GM10248 (cell line): ENCODE measurements around the gene LYSMD3.

ENCODE experiments used
- CTCF ChIA-PET: fragments of 300-600 bp; sonication (Branson Sonifier 250); formaldehyde crosslinking; extraction: SDS; loops from one replicate; lab custom pipeline; 2021; ENCODE audit warnings: antibody characterized with exemption; lab: Yijun Ruan, JAX
- POLR2A ChIA-PET: fragments of 350-650 bp; sonication (Branson Sonifier 250); formaldehyde crosslinking; extraction: SDS; loops from one replicate; lab custom pipeline; 2020; ENCODE audit warnings: antibody characterized with exemption; lab: Yijun Ruan, JAX
- DNase-seq: peaks from one replicate; pipeline ENCODE4 v3.0.0; 2012; ENCODE audit errors: extremely low spot score
- TF ChIP-seq, protein P1 (sequence below): IDR thresholded peaks from 2 replicates; pipeline ENCODE4 v1.5.1; 2012; ENCODE audit warnings: mild to moderate bottlenecking, low read depth; ENCODE audit errors: extremely low read depth, missing control alignments, control extremely low read depth

Gene LYSMD3

DNA sequence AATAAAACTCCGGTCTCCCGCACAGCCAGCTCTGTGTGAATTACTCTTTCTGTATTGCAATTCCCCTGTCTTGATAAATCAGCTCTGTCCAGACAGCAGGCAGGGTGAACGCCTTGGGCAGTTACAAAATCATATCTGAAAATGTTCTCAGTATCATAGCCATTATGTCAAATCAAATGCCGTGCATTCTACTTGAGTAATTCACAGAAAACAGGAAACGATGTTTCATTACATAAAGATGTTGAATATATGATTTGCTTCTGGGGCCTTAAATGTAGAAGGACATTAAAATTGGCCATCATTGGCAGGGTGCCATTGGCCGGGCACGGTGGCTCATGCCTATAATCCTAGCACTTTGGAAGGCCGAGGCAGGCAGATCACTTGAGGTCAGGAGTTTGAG is 46.2 kb downstream of the LYSMD3 start:
- DNase-seq = no peak
- TF ChIP-seq, protein P1, sequence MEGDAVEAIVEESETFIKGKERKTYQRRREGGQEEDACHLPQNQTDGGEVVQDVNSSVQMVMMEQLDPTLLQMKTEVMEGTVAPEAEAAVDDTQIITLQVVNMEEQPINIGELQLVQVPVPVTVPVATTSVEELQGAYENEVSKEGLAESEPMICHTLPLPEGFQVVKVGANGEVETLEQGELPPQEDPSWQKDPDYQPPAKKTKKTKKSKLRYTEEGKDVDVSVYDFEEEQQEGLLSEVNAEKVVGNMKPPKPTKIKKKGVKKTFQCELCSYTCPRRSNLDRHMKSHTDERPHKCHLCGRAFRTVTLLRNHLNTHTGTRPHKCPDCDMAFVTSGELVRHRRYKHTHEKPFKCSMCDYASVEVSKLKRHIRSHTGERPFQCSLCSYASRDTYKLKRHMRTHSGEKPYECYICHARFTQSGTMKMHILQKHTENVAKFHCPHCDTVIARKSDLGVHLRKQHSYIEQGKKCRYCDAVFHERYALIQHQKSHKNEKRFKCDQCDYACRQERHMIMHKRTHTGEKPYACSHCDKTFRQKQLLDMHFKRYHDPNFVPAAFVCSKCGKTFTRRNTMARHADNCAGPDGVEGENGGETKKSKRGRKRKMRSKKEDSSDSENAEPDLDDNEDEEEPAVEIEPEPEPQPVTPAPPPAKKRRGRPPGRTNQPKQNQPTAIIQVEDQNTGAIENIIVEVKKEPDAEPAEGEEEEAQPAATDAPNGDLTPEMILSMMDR = no peak
- POLR2A ChIA-PET = no interaction called here
- CTCF ChIA-PET = no interaction called here

DNA sequence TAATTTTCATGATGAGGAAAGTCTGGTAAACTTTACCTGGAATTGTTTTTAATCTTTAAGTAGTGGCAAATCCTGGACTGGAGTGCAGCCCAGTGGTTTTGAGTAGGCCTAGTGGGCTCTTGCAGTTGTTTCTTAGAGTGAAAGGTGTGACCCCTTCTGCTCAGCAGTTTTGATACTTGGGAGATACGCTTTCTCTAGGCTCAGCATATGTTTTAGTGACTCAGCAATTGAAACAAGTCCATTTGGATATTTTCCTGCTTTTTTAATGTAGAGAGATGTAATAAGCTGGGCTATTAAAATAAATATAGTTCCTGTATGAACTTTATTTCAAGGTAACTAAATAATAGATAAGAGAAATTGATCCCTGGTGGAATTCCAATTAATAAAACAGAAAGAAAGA is 48.7 kb downstream of the LYSMD3 start:
- TF ChIP-seq, protein P1 = no peak
- ChIA-PET CTCF (interaction anchor here (1.0 to 1.5 kb wide), 2 partner anchors 13 to 27 kb away, joined by 3 read pairs; no protein-coding TSS in a partner anchor), POLR2A (no interaction called here)
- no peak for DNase-seq

DNA sequence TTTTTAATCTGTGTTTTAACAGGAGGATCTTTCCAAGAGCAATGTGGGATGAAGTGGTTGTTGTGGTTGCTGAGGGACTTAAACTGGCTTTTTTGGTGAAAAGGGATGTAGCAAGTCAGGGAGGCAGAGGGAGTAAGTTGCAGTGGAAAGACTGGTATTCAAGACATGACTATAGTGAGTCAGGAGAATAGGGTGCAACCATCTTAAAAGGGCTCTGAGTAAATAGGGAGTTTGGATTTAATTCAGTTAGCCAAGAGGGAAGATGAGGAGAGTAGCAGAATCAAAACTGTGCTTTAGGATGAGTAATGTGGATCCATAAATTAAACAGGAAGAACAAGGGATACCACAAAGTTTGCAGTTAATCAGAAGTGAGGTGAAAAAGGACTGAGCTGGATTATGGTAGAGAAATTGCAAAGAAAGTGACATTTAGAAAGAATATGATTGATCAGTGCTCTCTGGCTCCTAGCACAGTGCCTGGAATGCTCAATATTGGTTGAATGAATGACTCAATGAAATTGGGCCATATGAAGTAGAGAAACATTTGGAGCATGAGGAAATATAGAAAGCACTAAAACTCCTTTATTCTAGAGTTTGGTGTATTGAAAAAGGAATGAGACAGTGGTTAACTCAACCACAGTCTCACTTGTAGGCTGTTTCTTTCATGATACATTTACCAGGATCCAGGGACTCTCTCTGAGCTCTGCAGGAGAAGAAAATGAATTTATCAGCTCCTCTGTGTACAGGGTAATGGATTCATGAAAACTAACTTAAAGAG is 49.6 kb downstream of the LYSMD3 start:
- TF ChIP-seq, protein P1 = no peak
- no peak for DNase-seq
- ChIA-PET POLR2A (no interaction called here), CTCF (interaction anchor here (1.0 kb wide), 1 partner anchor 28 kb away, joined by 3 read pairs; no protein-coding TSS in a partner anchor)

DNA sequence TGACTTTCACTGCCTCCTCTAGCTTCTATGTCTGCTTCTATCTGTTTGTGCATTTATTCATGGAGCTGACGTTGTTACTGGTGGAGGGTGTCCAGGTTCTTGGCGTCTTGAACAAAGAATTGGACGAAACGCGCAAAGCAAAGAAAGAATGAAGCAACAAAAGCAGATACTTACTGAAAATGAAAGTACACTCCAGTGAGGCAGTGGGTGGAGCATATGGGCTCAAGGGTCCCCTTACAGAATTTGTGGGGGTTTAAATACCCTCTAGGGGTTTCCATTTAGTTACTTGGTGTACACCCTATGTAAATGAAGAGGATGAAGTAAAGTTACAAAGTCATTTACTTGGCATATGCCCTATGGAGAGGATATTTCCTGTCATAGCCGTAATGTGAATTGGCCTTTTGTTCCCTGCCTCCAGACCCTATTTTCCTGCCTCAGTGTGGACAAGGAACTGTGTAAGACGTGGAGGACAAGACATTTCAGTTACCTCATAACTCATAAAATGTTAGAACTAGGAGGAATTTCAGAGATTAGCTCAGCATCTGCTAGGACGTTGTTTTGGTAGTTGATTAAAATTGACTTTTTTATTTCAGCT is 51.7 kb downstream of the LYSMD3 start:
- CTCF ChIA-PET = interaction anchor here (1.7 to 2.0 kb wide), 5 partner anchors 16 to 52 kb away, joined by 4 to 7 read pairs (median 5); partner anchors contain the start of gene LYSMD3
- DNase-seq = no peak
- POLR2A ChIA-PET = no interaction called here
- TF ChIP-seq, protein P1 = no peak

DNA sequence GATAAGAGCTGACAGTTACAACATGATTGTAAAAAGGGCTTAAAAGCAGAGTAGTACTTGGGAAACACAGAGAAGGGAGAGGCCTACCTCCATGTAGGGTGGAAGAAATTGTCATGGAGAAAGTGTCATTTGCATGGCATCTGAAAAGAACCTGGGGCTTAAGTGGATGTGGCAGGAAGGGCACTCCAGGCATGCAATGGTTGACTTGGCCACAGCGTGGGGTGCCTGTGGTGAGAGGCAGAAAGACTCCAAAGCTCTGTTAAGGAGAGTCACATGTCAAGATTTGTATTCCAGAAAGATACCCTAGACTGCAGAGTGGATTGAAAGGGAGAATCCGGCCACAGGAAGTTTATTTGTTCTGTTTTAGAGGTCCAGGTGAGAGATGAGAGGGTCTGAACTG is 52.3 kb downstream of the LYSMD3 start:
- no peak for DNase-seq
- CTCF ChIA-PET = interaction anchor here (0.8 to 2.1 kb wide), 7 partner anchors 11 to 53 kb away, joined by 3 to 7 read pairs (median 5); partner anchors contain the start of gene LYSMD3
- TF ChIP-seq, protein P1 = no peak
- POLR2A ChIA-PET = no interaction called here

DNA sequence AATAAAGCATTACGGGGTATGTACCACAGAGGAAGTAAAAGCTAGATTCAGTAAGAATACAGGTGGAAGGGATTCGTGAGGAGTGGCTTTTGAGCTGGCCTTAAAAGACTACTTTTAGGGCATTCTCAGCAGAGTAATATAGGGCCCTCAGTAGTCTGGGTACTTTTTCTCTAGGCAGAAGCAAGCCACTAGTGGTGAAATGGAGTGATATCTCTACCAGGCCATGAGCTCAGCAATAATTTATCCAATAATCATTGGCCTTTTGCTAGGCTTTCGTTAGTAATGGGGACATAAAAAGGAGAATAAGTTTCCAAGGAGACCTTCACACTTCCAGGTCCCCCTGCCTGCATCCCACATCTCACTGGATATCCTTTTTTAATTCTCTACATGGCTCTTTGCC is 53.0 kb downstream of the LYSMD3 start:
- CTCF ChIA-PET = interaction anchor here (1.0 to 2.1 kb wide), 6 partner anchors 10 to 54 kb away, joined by 3 to 7 read pairs (median 6); partner anchors contain the start of gene LYSMD3
- TF ChIP-seq, protein P1 = no peak
- POLR2A ChIA-PET = no interaction called here
- DNase-seq = no peak
